ENCODE results near the gene PER3.

PER3 gene

DNA sequence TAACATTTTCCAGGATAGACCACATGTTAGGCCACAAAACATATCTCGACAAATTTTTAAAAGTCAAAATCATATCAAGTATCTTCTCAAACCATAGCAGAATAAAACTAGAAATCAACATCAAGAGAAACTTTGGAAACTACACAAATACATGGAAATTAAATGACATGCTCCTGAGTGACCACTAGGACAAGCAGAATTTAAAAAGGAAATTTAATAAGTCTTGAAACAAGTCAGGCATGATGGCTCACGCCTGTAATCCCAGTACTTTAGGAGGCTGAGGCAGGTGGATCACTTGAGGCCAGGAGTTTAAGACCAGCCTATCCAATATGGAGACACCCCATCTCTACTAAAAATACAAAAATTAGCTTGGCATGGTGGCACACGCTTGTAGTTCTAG lies 95.1 kb downstream of the PER3 start:
- DNase-seq (ENCODE audit: low read depth) = no peak
- no peak overlapping the region for H3K4me3 ChIP-seq (ENCODE audit: low read length)
- TF ChIP-seq, protein P1, sequence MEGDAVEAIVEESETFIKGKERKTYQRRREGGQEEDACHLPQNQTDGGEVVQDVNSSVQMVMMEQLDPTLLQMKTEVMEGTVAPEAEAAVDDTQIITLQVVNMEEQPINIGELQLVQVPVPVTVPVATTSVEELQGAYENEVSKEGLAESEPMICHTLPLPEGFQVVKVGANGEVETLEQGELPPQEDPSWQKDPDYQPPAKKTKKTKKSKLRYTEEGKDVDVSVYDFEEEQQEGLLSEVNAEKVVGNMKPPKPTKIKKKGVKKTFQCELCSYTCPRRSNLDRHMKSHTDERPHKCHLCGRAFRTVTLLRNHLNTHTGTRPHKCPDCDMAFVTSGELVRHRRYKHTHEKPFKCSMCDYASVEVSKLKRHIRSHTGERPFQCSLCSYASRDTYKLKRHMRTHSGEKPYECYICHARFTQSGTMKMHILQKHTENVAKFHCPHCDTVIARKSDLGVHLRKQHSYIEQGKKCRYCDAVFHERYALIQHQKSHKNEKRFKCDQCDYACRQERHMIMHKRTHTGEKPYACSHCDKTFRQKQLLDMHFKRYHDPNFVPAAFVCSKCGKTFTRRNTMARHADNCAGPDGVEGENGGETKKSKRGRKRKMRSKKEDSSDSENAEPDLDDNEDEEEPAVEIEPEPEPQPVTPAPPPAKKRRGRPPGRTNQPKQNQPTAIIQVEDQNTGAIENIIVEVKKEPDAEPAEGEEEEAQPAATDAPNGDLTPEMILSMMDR (IDR thresholded peaks at IDR 0.05; ENCODE audit: insufficient read depth, low read depth, low read length, missing control alignments) = no peak

DNA sequence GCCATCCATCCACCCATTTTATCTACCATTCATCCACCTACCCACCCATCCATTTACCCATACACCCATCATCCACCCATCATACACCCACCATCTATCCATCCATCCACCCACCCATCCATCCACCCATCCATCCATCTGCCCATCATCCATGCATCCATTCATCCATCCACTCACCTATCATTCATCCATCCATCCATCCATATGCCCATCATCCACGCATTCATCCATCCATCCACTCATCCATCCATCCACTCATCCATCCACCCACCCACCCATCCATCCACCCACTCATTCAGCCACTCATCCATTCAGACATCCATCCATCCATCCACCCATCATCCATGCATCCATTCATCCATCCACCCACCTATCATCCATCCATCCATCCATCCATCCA lies 100.7 kb downstream of the PER3 start:
- no peak for DNase-seq (ENCODE audit: low read depth)
- H3K4me3 ChIP-seq (ENCODE audit: low read length) = no peak overlapping the region
- TF ChIP-seq, protein P1 (IDR thresholded peaks at IDR 0.05; ENCODE audit: insufficient read depth, low read depth, low read length, missing control alignments) = no peak

DNA sequence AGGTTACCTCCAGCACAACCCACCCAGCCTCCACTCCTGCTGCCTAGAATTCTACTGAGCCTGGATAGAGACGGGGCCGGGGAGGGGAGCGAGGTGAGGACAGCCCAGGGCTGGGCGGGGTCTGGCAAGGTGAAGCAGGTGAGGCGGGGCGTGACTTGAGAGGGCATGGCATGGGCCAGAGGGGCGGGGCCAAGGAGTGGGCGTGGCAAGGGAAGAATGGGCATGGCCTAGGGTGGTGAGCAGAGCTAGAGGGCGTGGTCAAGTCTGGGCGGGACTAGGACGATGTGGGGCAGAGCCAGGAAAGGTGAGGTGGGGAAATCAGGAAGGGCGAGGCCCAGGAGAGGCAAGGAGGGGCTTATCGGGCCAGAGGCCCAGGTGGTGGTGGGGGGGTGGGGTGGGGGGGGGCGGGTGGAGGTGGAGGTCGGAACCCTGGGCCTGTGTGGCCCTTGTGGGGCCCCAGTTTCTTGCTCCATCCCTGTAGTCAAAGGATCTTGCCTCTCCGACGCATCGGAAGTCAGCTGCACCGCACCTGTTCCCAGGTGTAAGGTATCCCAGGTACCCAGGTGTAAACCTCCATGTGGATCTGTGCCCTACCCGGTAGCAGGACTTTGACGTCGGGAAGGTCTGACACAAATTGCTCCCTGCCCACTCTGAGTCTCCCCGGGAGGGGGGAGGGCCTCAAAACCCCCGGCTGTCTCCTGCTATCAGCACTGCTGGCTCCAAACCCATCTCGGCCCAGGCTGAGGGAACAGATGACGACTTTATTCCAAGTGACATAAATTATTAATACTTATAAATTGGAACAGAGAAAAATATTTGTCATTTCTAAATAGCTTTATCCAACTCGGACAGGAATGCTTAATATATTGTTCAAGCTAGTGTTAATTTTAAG lies 101.7 kb downstream of the PER3 start:
- TF ChIP-seq, protein P1 (IDR thresholded peaks at IDR 0.05; ENCODE audit: insufficient read depth, low read depth, low read length, missing control alignments) = no peak
- DNase-seq (ENCODE audit: low read depth) = peak; percentile 74
- H3K4me3 ChIP-seq (ENCODE audit: low read length) = peak overlapping the region; percentile 7

DNA sequence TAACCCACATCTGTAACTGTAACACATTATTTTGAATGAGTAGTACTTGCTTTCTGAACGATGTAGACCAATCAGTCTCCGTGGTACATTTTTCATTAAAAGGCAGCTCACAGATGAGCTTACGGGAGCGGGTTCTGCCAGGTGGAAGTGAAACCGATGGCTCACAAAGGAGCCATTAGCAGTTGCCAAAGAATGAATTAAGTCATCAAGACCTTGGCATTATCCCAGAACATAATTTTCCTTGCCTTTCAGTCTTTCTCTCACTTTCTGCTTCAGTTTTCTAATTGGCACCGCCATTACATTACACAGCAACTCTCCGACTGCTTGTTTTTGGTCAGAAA lies 102.3 kb downstream of the PER3 start:
- peak overlapping the region; percentile 0 for H3K4me3 ChIP-seq (ENCODE audit: low read length)
- DNase-seq (ENCODE audit: low read depth) = peak; percentile 86
- TF ChIP-seq, protein P1 (IDR thresholded peaks at IDR 0.05; ENCODE audit: insufficient read depth, low read depth, low read length, missing control alignments) = no peak

DNA sequence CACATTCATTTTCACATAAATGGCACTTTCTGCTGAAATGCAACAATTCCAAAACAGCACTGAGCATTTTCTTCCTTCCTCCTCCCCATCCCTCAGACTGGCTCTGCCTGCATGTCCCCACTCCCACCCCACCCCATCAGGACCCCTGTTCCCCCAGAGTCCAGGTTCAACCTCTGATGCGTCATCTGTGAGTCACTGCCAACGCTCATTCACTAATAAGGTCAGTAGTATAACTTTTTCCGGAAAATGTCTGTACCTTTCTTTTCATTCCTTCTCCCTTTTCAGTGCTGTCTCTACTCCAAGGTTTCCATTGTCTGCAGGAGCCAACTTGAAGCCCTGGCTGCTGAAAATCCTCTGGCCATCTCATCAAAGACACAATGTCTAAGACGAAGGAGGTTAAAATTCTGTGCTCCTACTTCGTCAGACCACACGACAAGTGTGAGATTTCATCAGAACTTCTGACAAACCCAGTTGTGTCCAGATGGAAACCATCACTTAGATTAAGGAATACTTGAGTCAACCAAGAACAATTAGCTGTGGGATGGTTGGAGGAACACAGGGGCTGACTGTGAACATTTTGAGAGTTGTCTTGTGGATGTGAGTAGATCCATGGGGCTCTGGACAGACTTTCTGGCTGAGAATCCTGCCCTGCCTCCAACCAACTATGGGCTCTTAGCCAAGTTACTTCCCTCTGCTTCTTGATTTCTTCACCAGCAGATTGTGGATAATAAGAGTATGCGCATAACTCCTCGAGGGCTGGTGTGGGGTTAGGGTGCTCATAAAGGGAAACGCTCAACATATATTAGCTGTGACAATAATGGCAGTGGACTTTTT lies 104.4 kb downstream of the PER3 start:
- TF ChIP-seq, protein P1 (IDR thresholded peaks at IDR 0.05; ENCODE audit: insufficient read depth, low read depth, low read length, missing control alignments) = no peak
- DNase-seq (ENCODE audit: low read depth) = no peak
- H3K4me3 ChIP-seq (ENCODE audit: low read length) = no peak overlapping the region

DNA sequence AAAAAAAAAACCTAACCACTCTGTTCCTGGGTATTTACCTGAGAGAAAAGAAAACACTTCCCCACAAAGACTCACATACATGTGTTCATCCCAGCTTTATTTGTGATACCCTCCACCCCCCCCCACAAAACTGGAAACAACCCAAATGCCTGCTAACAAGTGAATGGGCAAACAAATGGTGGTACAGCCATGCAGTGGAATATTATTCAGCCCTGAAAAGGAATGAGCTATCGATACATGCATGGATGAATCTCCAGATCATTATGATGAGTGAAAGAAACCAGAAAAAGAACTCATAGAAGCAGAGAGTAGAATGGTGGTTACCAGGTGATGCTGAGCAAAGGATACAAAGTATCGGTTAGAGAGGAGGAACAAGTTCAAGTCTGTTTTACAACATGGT lies 106.8 kb downstream of the PER3 start:
- H3K4me3 ChIP-seq (ENCODE audit: low read length) = no peak overlapping the region
- DNase-seq (ENCODE audit: low read depth) = no peak
- TF ChIP-seq, protein P1 (IDR thresholded peaks at IDR 0.05; ENCODE audit: insufficient read depth, low read depth, low read length, missing control alignments) = no peak
